ENCODE measurements around the gene PLXDC1.

- TF ChIP-seq, protein P1, sequence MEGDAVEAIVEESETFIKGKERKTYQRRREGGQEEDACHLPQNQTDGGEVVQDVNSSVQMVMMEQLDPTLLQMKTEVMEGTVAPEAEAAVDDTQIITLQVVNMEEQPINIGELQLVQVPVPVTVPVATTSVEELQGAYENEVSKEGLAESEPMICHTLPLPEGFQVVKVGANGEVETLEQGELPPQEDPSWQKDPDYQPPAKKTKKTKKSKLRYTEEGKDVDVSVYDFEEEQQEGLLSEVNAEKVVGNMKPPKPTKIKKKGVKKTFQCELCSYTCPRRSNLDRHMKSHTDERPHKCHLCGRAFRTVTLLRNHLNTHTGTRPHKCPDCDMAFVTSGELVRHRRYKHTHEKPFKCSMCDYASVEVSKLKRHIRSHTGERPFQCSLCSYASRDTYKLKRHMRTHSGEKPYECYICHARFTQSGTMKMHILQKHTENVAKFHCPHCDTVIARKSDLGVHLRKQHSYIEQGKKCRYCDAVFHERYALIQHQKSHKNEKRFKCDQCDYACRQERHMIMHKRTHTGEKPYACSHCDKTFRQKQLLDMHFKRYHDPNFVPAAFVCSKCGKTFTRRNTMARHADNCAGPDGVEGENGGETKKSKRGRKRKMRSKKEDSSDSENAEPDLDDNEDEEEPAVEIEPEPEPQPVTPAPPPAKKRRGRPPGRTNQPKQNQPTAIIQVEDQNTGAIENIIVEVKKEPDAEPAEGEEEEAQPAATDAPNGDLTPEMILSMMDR (IDR thresholded peaks at IDR 0.05; ENCODE audit: low read length) = no peak
- no peak for TF ChIP-seq EZH2 (optimal IDR thresholded peaks at IDR 0.05; ENCODE audit: low read depth, low read length)
- TF ChIP-seq EZH2phosphoT487 (IDR thresholded peaks at IDR 0.05; ENCODE audit: low read length) = no peak
These were observed 12.8 kb downstream of the PLXDC1 start for GRCh38 chr17:39138431-39139160.
